Measurements from ENCODE around the gene AP5Z1.

DNA sequence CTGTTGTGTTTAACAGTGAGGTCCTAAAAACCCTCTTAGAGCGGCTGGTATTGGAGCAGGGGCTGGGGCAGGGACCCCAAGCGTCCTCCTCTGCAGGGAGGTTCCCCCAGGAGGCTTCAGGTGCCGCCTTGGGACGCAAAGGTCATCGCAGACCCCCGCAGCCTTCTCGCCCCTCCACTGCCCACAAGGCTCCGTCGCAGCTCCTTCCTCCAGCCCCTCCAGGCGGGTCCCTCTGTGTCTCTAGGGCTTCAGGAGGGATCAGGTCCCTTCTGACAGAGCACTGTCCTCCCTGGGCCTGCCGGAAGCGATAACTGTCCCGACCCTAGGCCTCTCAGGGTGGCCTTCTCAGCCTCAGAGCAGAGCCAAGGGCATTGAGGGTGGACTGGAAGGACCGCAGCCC is 26.1 kb upstream of the AP5Z1 start:
- TF ChIP-seq, protein P1, sequence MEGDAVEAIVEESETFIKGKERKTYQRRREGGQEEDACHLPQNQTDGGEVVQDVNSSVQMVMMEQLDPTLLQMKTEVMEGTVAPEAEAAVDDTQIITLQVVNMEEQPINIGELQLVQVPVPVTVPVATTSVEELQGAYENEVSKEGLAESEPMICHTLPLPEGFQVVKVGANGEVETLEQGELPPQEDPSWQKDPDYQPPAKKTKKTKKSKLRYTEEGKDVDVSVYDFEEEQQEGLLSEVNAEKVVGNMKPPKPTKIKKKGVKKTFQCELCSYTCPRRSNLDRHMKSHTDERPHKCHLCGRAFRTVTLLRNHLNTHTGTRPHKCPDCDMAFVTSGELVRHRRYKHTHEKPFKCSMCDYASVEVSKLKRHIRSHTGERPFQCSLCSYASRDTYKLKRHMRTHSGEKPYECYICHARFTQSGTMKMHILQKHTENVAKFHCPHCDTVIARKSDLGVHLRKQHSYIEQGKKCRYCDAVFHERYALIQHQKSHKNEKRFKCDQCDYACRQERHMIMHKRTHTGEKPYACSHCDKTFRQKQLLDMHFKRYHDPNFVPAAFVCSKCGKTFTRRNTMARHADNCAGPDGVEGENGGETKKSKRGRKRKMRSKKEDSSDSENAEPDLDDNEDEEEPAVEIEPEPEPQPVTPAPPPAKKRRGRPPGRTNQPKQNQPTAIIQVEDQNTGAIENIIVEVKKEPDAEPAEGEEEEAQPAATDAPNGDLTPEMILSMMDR (IDR thresholded peaks at IDR 0.05; ENCODE audit: low read depth, low read length) = no peak
- TF ChIP-seq EZH2phosphoT487 (IDR thresholded peaks at IDR 0.05; ENCODE audit: low read depth) = no peak
